Measurements from ENCODE around the gene CTBP2. TPM values are rescaled to one million over a fixed set of nuclear protein-coding genes. Genes with fewer than 3 reads are reported as not detected.

The CTBP2 gene
- total RNA-seq, 1 experiment from 2014 or later = 212 TPM

- no peak overlapping the region for H4K8ac ChIP-seq (replicated peaks; ENCODE audit: insufficient read length, low read depth, low read length)
- H2BK5ac ChIP-seq (ENCODE audit: insufficient read length, low read length) = no peak overlapping the region
- TF ChIP-seq CTCF (conservative IDR thresholded peaks at IDR 0.05) = no peak
- H3K56ac ChIP-seq (ENCODE audit: insufficient read length, low read depth, low read length) = no peak overlapping the region
- H2BK20ac ChIP-seq (ENCODE audit: low read depth, low read length, poor library complexity, severe bottlenecking) = no peak overlapping the region
- no peak overlapping the region for H3K14ac ChIP-seq (ENCODE audit: insufficient read depth, low read length)
- H2AFZ ChIP-seq (ENCODE audit: low read length) = no peak overlapping the region
- H3K27ac ChIP-seq (ENCODE audit: insufficient read length, low read depth, low read length) = no peak overlapping the region
- no peak overlapping the region for H2BK120ac ChIP-seq (ENCODE audit: low read depth, low read length, poor library complexity, severe bottlenecking)
- no peak overlapping the region for H2AK5ac ChIP-seq (ENCODE audit: insufficient read length, low read length)
- H3T11ph ChIP-seq (ENCODE audit: low read length) = no peak overlapping the region
- Mint-ChIP-seq H3K4me3 (no peak overlapping the region), H3K9me3 (no peaks in the 10 kb centered on the region), H3K27ac (no peak overlapping the region), H3K4me1 (peaks cover 11 to 12% of the 10 kb centered on the region in 2 experiments), H3K36me3 (ENCODE audit: insufficient read depth in 1 of 3, low read depth in 3 of 3) (no peaks in the 10 kb centered on the region), H3K27me3 (ENCODE audit: low read depth) (no peaks in the 10 kb centered on the region; the same call in 1 of the 2 replicates)
- H3K4ac ChIP-seq (ENCODE audit: low read depth, low read length) = no peak overlapping the region
- no peaks in the 10 kb centered on the region for H3K9me3 ChIP-seq (ENCODE audit: control insufficient read depth, low read depth, low read length)
- H4K5ac ChIP-seq (ENCODE audit: insufficient read length, low read depth, low read length) = no peak overlapping the region
- H3K9ac ChIP-seq (ENCODE audit: extremely low read depth, insufficient read length, low read length) = no peak overlapping the region
- H3K79me1 ChIP-seq (ENCODE audit: insufficient read depth, low read depth, low read length, poor library complexity, severe bottlenecking) = no peaks in the 10 kb centered on the region
- no peak for DNase-seq
- H3K23me2 ChIP-seq (ENCODE audit: insufficient read length, low read depth, low read length, poor library complexity, severe bottlenecking) = peaks cover 7% of the 10 kb centered on the region
- H3K23ac ChIP-seq (ENCODE audit: insufficient read length, low read depth, low read length) = no peak overlapping the region
- WGBS (ENCODE audit: extremely low coverage, insufficient read length, low lambda C conversion rate) = no CpG with 5 or more reads among the region's 10 CpGs
- no peak overlapping the region for H2BK12ac ChIP-seq (ENCODE audit: insufficient read length, low read depth, low read length)
- no peak overlapping the region for H4K91ac ChIP-seq (ENCODE audit: insufficient read length, low read depth, low read length)
- H3K4me1 ChIP-seq (ENCODE audit: insufficient read depth, low read length) = no peaks in the 10 kb centered on the region
- no peak overlapping the region for H3K18ac ChIP-seq (ENCODE audit: insufficient read length, low read depth, low read length)
- no peak overlapping the region for H3K4me2 ChIP-seq (ENCODE audit: insufficient read depth, insufficient read length, low read length)
- H3K27me3 ChIP-seq (ENCODE audit: insufficient read depth, low read length) = no peaks in the 10 kb centered on the region
- no peak overlapping the region for H2BK15ac ChIP-seq (ENCODE audit: low read depth, low read length)
- peaks cover 2% of the 10 kb centered on the region; the same call in 1 of the 2 replicates for H3K79me2 ChIP-seq (ENCODE audit: insufficient read depth, low read length)
- H4K20me1 ChIP-seq (ENCODE audit: control insufficient read depth, insufficient read depth, insufficient read length) = no peaks in the 10 kb centered on the region
Measured at GRCh38 chr10:125164421-125164820, 4.1 kb upstream of the CTBP2 start.
